Measurements from ENCODE around the gene PLA2G12A.

DNA sequence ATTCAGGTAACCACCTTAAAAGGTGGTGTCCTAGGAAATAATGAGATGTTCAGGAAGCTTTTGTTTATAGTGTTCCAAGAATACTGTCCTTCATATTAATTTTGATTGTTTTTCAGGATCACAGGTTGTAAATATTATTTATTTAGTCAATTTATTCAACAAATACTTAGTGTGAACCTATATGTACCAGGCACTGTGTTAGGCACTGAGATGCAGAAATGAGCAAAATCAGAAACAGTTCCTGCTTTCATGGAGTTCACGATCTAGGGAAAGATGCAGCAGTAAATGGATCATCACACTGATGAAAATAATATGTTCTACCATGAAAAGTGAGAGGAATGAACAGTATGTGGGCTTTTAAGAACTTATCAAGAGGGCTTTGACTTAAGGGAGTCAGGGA is 18.2 kb upstream of the PLA2G12A start:
- TF ChIP-seq, protein P1, sequence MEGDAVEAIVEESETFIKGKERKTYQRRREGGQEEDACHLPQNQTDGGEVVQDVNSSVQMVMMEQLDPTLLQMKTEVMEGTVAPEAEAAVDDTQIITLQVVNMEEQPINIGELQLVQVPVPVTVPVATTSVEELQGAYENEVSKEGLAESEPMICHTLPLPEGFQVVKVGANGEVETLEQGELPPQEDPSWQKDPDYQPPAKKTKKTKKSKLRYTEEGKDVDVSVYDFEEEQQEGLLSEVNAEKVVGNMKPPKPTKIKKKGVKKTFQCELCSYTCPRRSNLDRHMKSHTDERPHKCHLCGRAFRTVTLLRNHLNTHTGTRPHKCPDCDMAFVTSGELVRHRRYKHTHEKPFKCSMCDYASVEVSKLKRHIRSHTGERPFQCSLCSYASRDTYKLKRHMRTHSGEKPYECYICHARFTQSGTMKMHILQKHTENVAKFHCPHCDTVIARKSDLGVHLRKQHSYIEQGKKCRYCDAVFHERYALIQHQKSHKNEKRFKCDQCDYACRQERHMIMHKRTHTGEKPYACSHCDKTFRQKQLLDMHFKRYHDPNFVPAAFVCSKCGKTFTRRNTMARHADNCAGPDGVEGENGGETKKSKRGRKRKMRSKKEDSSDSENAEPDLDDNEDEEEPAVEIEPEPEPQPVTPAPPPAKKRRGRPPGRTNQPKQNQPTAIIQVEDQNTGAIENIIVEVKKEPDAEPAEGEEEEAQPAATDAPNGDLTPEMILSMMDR (conservative IDR thresholded peaks at IDR 0.05 in 1 of 2, IDR thresholded peaks at IDR 0.05 in 1 of 2; ENCODE audit: low read depth in 1 of 2, low read length in 2 of 2) = no peak
- no peak for TF ChIP-seq EZH2 (IDR thresholded peaks at IDR 0.05; ENCODE audit: low read length, missing control alignments)

Measured in fibroblast of lung (primary cell).